ENCODE results near the gene EHD1. TPM values are rescaled to one million over a fixed set of nuclear protein-coding genes. Genes with fewer than 3 reads are reported as not detected.

Gene EHD1
- total RNA-seq, 1 experiment from 2014 or later, result 340 TPM

GRCh38 chr11:64803158-64803845, 75.1 kb downstream of the EHD1 start, which contains the start of gene MAP4K2:
MAP4K2 (minus strand) TSS chr11:64803214; CDS start chr11:64803149, 65 bp downstream.
- no peaks in the 10 kb centered on the region; the same call in 1 of the 2 replicates for H3K36me3 ChIP-seq (ENCODE audit: low read depth, low read length)
- POLR2A ChIA-PET (ENCODE audit: unreplicated experiment), result no interaction called here

DNA sequence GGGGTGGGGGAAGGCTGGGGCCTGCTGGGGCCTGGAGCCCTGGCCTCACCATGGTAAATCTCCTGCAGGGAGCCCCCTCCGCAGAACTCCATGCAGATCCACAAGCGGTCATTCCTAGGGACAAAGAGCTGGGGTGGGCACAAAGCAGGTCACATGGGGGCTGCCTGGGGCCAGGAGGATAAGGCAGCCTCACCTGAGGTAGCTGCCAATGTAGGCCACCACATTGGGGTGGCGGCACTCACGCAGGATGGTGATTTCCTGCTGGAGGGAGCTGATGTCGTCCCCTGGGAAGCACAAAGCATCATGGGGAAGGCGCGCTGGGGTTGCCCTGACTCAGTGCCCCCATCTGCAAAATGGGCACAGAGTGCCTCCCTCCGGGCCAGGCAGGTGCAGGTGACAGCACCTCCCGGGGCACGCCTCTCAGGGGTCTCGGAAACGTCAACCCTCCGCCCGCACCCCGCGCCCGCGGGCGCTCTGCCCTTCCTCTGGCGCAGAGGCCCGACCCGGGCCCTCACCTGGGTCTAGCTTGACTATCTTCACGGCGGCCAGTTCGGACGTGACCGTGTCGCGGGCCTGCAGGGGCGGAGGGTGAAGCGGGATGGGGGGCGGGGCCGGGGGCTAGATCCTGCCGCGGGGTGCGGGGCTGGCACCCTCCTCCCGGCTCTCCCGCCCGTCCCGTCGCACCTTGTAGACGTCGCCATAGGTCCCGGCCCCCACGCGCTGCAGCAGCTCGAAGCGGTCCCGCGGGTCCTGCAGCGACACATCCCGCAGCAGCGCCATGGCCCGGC, 75.9 kb downstream of the EHD1 start:
- H2AFZ ChIP-seq (ENCODE audit: low read length), result peak overlapping the region; percentile 86
- ChIA-PET POLR2A (ENCODE audit: unreplicated experiment) (no interaction called here), CTCF (interaction anchor here (0.6 to 0.7 kb wide), 2 partner anchors 19 to 247 kb away, joined by 5 read pairs; no protein-coding TSS in a partner anchor)
- no peaks in the 10 kb centered on the region for H3K27me3 ChIP-seq (ENCODE audit: low read length)
- peak overlapping the region; percentile 77 for H3K4me2 ChIP-seq (ENCODE audit: low read length)
- DNase-seq (no peak), ATAC-seq (peak; percentile 32)
- H3K9ac ChIP-seq (ENCODE audit: low read length), result peak overlapping the region; percentile 37
- TF ChIP-seq EZH2 (IDR thresholded peaks at IDR 0.05; ENCODE audit: low read length, unreplicated experiment) (no peak), EZH2phosphoT487 (IDR thresholded peaks at IDR 0.05; ENCODE audit: borderline replicate concordance, low read length) (no peak)
- TF ChIP-seq, protein P1, sequence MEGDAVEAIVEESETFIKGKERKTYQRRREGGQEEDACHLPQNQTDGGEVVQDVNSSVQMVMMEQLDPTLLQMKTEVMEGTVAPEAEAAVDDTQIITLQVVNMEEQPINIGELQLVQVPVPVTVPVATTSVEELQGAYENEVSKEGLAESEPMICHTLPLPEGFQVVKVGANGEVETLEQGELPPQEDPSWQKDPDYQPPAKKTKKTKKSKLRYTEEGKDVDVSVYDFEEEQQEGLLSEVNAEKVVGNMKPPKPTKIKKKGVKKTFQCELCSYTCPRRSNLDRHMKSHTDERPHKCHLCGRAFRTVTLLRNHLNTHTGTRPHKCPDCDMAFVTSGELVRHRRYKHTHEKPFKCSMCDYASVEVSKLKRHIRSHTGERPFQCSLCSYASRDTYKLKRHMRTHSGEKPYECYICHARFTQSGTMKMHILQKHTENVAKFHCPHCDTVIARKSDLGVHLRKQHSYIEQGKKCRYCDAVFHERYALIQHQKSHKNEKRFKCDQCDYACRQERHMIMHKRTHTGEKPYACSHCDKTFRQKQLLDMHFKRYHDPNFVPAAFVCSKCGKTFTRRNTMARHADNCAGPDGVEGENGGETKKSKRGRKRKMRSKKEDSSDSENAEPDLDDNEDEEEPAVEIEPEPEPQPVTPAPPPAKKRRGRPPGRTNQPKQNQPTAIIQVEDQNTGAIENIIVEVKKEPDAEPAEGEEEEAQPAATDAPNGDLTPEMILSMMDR (conservative IDR thresholded peaks at IDR 0.05; ENCODE audit: low read depth, low read length), result no peak
- no peaks in the 10 kb centered on the region for H3K9me3 ChIP-seq (ENCODE audit: low read length)
- peaks cover 19% of the 10 kb centered on the region for H3K4me1 ChIP-seq (ENCODE audit: insufficient read depth, low read length)
- H3K4me3 ChIP-seq (ENCODE audit: low read length), result peak overlapping the region; percentile 79
- H3K79me2 ChIP-seq (ENCODE audit: low read length), result peaks cover 10% of the 10 kb centered on the region; the same call in 1 of the 2 replicates
- no peaks in the 10 kb centered on the region for H4K20me1 ChIP-seq (ENCODE audit: low read length)
- no peaks in the 10 kb centered on the region; the same call in 1 of the 2 replicates for H3K36me3 ChIP-seq (ENCODE audit: low read depth, low read length)
- H3F3A ChIP-seq (ENCODE audit: low read length, unreplicated experiment), result peaks cover 10% of the 10 kb centered on the region
- H3K9me2 ChIP-seq (replicated peaks; ENCODE audit: low read length), result no peaks in the 10 kb centered on the region
- BruUV-seq (replicated peaks), result no TSS peak
- intact Hi-C loops (cut with micrococcal nuclease), result loop anchor here (2.0 kb wide), 2 partner anchors 24 to 44 kb away; partner anchors contain the start of gene SF1
- no peak overlapping the region for H3K27ac ChIP-seq (ENCODE audit: low read length)

More at GRCh38 chr11:64803158-64803845, 75.1 kb downstream of the EHD1 start, which contains the start of gene MAP4K2:
- no peak for TF ChIP-seq EZH2phosphoT487 (IDR thresholded peaks at IDR 0.05; ENCODE audit: borderline replicate concordance, low read length)
- TF ChIP-seq, protein P1 (conservative IDR thresholded peaks at IDR 0.05; ENCODE audit: low read depth, low read length), result peak; percentile 46
- TF ChIP-seq EZH2 (IDR thresholded peaks at IDR 0.05; ENCODE audit: low read length, unreplicated experiment), result no peak
- peak within 1 kb of the TSS; percentile 71 for H3K9ac ChIP-seq (ENCODE audit: low read length)
- H3K4me2 ChIP-seq (ENCODE audit: low read length), result peak within 1 kb of the TSS; percentile 91
- H3K9me2 ChIP-seq (replicated peaks; ENCODE audit: low read length), result no peaks in the 10 kb centered on the region
- no peaks in the 10 kb centered on the region for H3K27me3 ChIP-seq (ENCODE audit: low read length)
- peak; percentile 93 for DNase-seq
- H3K79me2 ChIP-seq (ENCODE audit: low read length), result peaks cover 11% of the 10 kb centered on the region; the same call in 1 of the 2 replicates
- peak within 1 kb of the TSS; percentile 86 for H2AFZ ChIP-seq (ENCODE audit: low read length)
- no peaks in the 10 kb centered on the region for H4K20me1 ChIP-seq (ENCODE audit: low read length)
- intact Hi-C loops (cut with micrococcal nuclease), result loop anchor here (2.0 kb wide), 2 partner anchors 25 to 43 kb away; partner anchors contain the start of gene SF1
- ATAC-seq, result peak; percentile 88
- peak within 1 kb of the TSS; percentile 79 for H3K4me3 ChIP-seq (ENCODE audit: low read length)
- peaks cover 19% of the 10 kb centered on the region for H3K4me1 ChIP-seq (ENCODE audit: insufficient read depth, low read length)
- peaks cover 10% of the 10 kb centered on the region for H3F3A ChIP-seq (ENCODE audit: low read length, unreplicated experiment)
- peak within 1 kb of the TSS; percentile 66 for H3K27ac ChIP-seq (ENCODE audit: low read length)
- CTCF ChIA-PET, result interaction anchor here (0.8 to 1.0 kb wide), 3 partner anchors 16 to 41 kb away, joined by 3 to 4 read pairs (median 3); partner anchors contain the start of gene CDC42BPG
- no peaks in the 10 kb centered on the region for H3K9me3 ChIP-seq (ENCODE audit: low read length)
- TSS peak; percentile 86 for BruUV-seq (replicated peaks)

Small RNA genes lying within 50 kb of the gene (microRNA-seq; reads per million reads assigned to microRNA genes)
- gene MIR6749 (ENCODE audit: unreplicated experiment) (not detected), gene MIR6750 (ENCODE audit: unreplicated experiment) (3.3 reads per million, percentile 9 among the genes with 10 or more reads in this experiment)

Other genes with a start within 250 kb of the EHD1 start
- not detected in 2 replicates for gene NRXN2, start 155.4 kb downstream of the EHD1 start, total RNA-seq (2014; rRNA removed)
- gene RASGRP2, start 134.5 kb downstream of the EHD1 start, total RNA-seq (2014; rRNA removed), result not detected in 2 replicates
- gene PYGM, start 118.6 kb downstream of the EHD1 start, total RNA-seq (2014; rRNA removed), result 0.95 and 1.3 TPM in 2 replicates
- gene SF1, start 100.1 kb downstream of the EHD1 start, total RNA-seq (2014; rRNA removed), result 209 and 217 TPM in 2 replicates
- 55.6 and 57.0 TPM in 2 replicates for gene MAP4K2, start 75.4 kb downstream of the EHD1 start, total RNA-seq (2014; rRNA removed)
- 46.1 and 54.1 TPM in 2 replicates for gene MEN1, start 68.1 kb downstream of the EHD1 start, total RNA-seq (2014; rRNA removed)
- 14.5 and 30.5 TPM in 2 replicates for gene CDC42BPG, start 34.0 kb downstream of the EHD1 start, total RNA-seq (2014; rRNA removed)
- 45.6 and 51.4 TPM in 2 replicates for gene ATG2A, start 38.6 kb upstream of the EHD1 start, total RNA-seq (2014; rRNA removed)
- 24.9 and 31.3 TPM in 2 replicates for gene PPP2R5B, start 46.1 kb upstream of the EHD1 start, total RNA-seq (2014; rRNA removed)
- gene GPHA2, start 57.3 kb upstream of the EHD1 start, total RNA-seq (2014; rRNA removed), result not detected in 2 replicates
- not detected in 2 replicates for gene MAJIN, start 93.5 kb upstream of the EHD1 start, total RNA-seq (2014; rRNA removed)
- gene BATF2, start 118.3 kb upstream of the EHD1 start, total RNA-seq (2014; rRNA removed), result 0.52 TPM in 1 of 2 replicates, not detected in the other
- 86.0 and 107 TPM in 2 replicates for gene ARL2, start 135.5 kb upstream of the EHD1 start, total RNA-seq (2014; rRNA removed)
- gene SNX15, start 148.8 kb upstream of the EHD1 start, total RNA-seq (2014; rRNA removed), result 15.1 and 40.4 TPM in 2 replicates
- 61.0 and 82.0 TPM in 2 replicates for gene SAC3D1, start 162.6 kb upstream of the EHD1 start, total RNA-seq (2014; rRNA removed)
- gene NAALADL1, start 179.9 kb upstream of the EHD1 start, total RNA-seq (2014; rRNA removed), result 0.47 TPM in 1 of 2 replicates, not detected in the other
- gene CDCA5, start 205.4 kb upstream of the EHD1 start, total RNA-seq (2014; rRNA removed), result 67.1 and 73.4 TPM in 2 replicates
- 98.7 and 103 TPM in 2 replicates for gene ZFPL1, start 205.6 kb upstream of the EHD1 start, total RNA-seq (2014; rRNA removed)
- gene VPS51, start 217.6 kb upstream of the EHD1 start, total RNA-seq (2014; rRNA removed), result 414 and 743 TPM in 2 replicates
- 38.4 and 44.2 TPM in 2 replicates for gene TM7SF2, start 233.3 kb upstream of the EHD1 start, total RNA-seq (2014; rRNA removed)
- 48.2 and 59.0 TPM in 2 replicates for gene ZNHIT2, start 239.1 kb upstream of the EHD1 start, total RNA-seq (2014; rRNA removed)
- gene FAU, start 243.5 kb upstream of the EHD1 start, total RNA-seq (2014; rRNA removed), result 1,119 and 1,157 TPM in 2 replicates
- 163 and 183 TPM in 2 replicates for gene MRPL49, start 243.7 kb upstream of the EHD1 start, total RNA-seq (2014; rRNA removed)